ENCODE measurements around the gene PDE10A. TPM values are rescaled to one million over a fixed set of nuclear protein-coding genes. Genes with fewer than 3 reads are reported as not detected.

The PDE10A gene
- total and polyA plus RNA-seq, 3 experiments from 2014 or later = not detected

- H3K27ac ChIP-seq (ENCODE audit: low read depth, low read length) = no peak overlapping the region
- Mint-ChIP-seq H3K9me3 (peaks cover 0 to 4% (median 0%) of the 10 kb centered on the region in 5 donors), H3K4me3 (no peak overlapping the region), H3K27ac (no peak overlapping the region), H3K27me3 (peaks cover 5 to 9% of the 10 kb centered on the region in 2 donors), H3K36me3 (no peaks in the 10 kb centered on the region), H3K4me1 (no peaks in the 10 kb centered on the region)
- H3K4me3 ChIP-seq (ENCODE audit: low read length) = no peak overlapping the region
- H3K36me3 ChIP-seq (ENCODE audit: insufficient read depth, low read length) = no peaks in the 10 kb centered on the region
- no peaks in the 10 kb centered on the region for H3K27me3 ChIP-seq (ENCODE audit: insufficient read depth, low read length, poor library complexity, severe bottlenecking)
- ChIA-PET CTCF (no interaction called here), POLR2A (no interaction called here)
- no peak for DNase-seq
- H3K9me3 ChIP-seq (ENCODE audit: low read length) = no peaks in the 10 kb centered on the region
- no peaks in the 10 kb centered on the region for H3K4me1 ChIP-seq (ENCODE audit: insufficient read depth, low read length)
Observed at GRCh38 chr6:165685302-165685701, 22.3 kb upstream of the PDE10A start.

GRCh38 chr6:165684333-165684732 lies 21.3 kb upstream of the PDE10A start:
- Histone ChIP-seq H3K4me3 (ENCODE audit: low read length) (no peak overlapping the region), H3K27ac (ENCODE audit: low read depth, low read length) (no peak overlapping the region), H3K27me3 (ENCODE audit: insufficient read depth, low read length, poor library complexity, severe bottlenecking) (no peaks in the 10 kb centered on the region), H3K4me1 (ENCODE audit: insufficient read depth, low read length) (no peaks in the 10 kb centered on the region), H3K9me3 (ENCODE audit: low read length) (no peaks in the 10 kb centered on the region), H3K36me3 (ENCODE audit: insufficient read depth, low read length) (no peaks in the 10 kb centered on the region)
- CTCF ChIA-PET = no interaction called here
- Mint-ChIP-seq H3K4me1 (no peaks in the 10 kb centered on the region), H3K9me3 (peaks cover 0 to 4% (median 0%) of the 10 kb centered on the region in 5 donors), H3K27me3 (peaks cover 6 to 9% of the 10 kb centered on the region in 2 donors), H3K4me3 (no peak overlapping the region), H3K27ac (no peak overlapping the region), H3K36me3 (no peaks in the 10 kb centered on the region)
- DNase-seq = no peak
- POLR2A ChIA-PET = no interaction called here

- CTCF ChIA-PET = no interaction called here
- POLR2A ChIA-PET = no interaction called here
Observed at GRCh38 chr6:165680975-165681374, 17.9 kb upstream of the PDE10A start.

GRCh38 chr6:165679326-165679725 lies 16.3 kb upstream of the PDE10A start:
- DNase-seq = no peak
- CTCF ChIA-PET = no interaction called here
- no peaks in the 10 kb centered on the region for H3K36me3 Mint-ChIP-seq

More at GRCh38 chr6:165680975-165681374, 17.9 kb upstream of the PDE10A start:
- Mint-ChIP-seq H3K27me3 (peaks cover 4 to 9% of the 10 kb centered on the region in 2 donors), H3K4me1 (no peaks in the 10 kb centered on the region), H3K27ac (no peak overlapping the region), H3K36me3 (no peaks in the 10 kb centered on the region), H3K4me3 (no peak overlapping the region), H3K9me3 (peaks cover 0 to 6% (median 0%) of the 10 kb centered on the region in 5 donors)
- Histone ChIP-seq H3K4me3 (ENCODE audit: low read length) (no peak overlapping the region), H3K36me3 (ENCODE audit: insufficient read depth, low read length) (no peaks in the 10 kb centered on the region), H3K27me3 (ENCODE audit: insufficient read depth, low read length, poor library complexity, severe bottlenecking) (no peaks in the 10 kb centered on the region), H3K9me3 (ENCODE audit: low read length) (no peaks in the 10 kb centered on the region), H3K27ac (ENCODE audit: low read depth, low read length) (no peak overlapping the region), H3K4me1 (ENCODE audit: insufficient read depth, low read length) (no peaks in the 10 kb centered on the region)
- no peak for DNase-seq

GRCh38 chr6:165678904-165679303 lies 15.9 kb upstream of the PDE10A start:
- no peaks in the 10 kb centered on the region for H3K36me3 Mint-ChIP-seq
- H3K4me1 Mint-ChIP-seq = no peaks in the 10 kb centered on the region
- peaks cover 4 to 9% of the 10 kb centered on the region in 2 donors for H3K27me3 Mint-ChIP-seq
- H3K27ac Mint-ChIP-seq = no peak overlapping the region
- Histone ChIP-seq H3K36me3 (ENCODE audit: insufficient read depth, low read length) (no peaks in the 10 kb centered on the region), H3K4me3 (ENCODE audit: low read length) (no peak overlapping the region), H3K27ac (ENCODE audit: low read depth, low read length) (no peak overlapping the region), H3K9me3 (ENCODE audit: low read length) (no peaks in the 10 kb centered on the region), H3K27me3 (ENCODE audit: insufficient read depth, low read length, poor library complexity, severe bottlenecking) (no peaks in the 10 kb centered on the region), H3K4me1 (ENCODE audit: insufficient read depth, low read length) (no peaks in the 10 kb centered on the region)
- POLR2A ChIA-PET = no interaction called here
- H3K4me3 Mint-ChIP-seq = no peak overlapping the region
- peaks cover 0 to 6% (median 0%) of the 10 kb centered on the region in 5 donors for H3K9me3 Mint-ChIP-seq
- no peak for DNase-seq
- CTCF ChIA-PET = no interaction called here

More at GRCh38 chr6:165679326-165679725, 16.3 kb upstream of the PDE10A start:
- H3K9me3 ChIP-seq (ENCODE audit: low read length) = no peaks in the 10 kb centered on the region
- no peaks in the 10 kb centered on the region for H3K36me3 ChIP-seq (ENCODE audit: insufficient read depth, low read length)
- H3K4me3 Mint-ChIP-seq = no peak overlapping the region
- H3K4me3 ChIP-seq (ENCODE audit: low read length) = no peak overlapping the region
- no peaks in the 10 kb centered on the region for H3K27me3 ChIP-seq (ENCODE audit: insufficient read depth, low read length, poor library complexity, severe bottlenecking)
- peaks cover 4 to 9% of the 10 kb centered on the region in 2 donors for H3K27me3 Mint-ChIP-seq
- no peaks in the 10 kb centered on the region for H3K4me1 ChIP-seq (ENCODE audit: insufficient read depth, low read length)
- POLR2A ChIA-PET = no interaction called here
- peaks cover 0 to 6% (median 0%) of the 10 kb centered on the region in 5 donors for H3K9me3 Mint-ChIP-seq
- no peak overlapping the region for H3K27ac Mint-ChIP-seq
- H3K27ac ChIP-seq (ENCODE audit: low read depth, low read length) = no peak overlapping the region
- no peaks in the 10 kb centered on the region for H3K4me1 Mint-ChIP-seq

GRCh38 chr6:165678429-165678828 lies 15.4 kb upstream of the PDE10A start:
- Histone ChIP-seq H3K4me3 (ENCODE audit: low read length) (no peak overlapping the region), H3K4me1 (ENCODE audit: insufficient read depth, low read length) (no peaks in the 10 kb centered on the region), H3K27me3 (ENCODE audit: insufficient read depth, low read length, poor library complexity, severe bottlenecking) (no peaks in the 10 kb centered on the region), H3K36me3 (ENCODE audit: insufficient read depth, low read length) (no peaks in the 10 kb centered on the region), H3K27ac (ENCODE audit: low read depth, low read length) (no peak overlapping the region), H3K9me3 (ENCODE audit: low read length) (no peaks in the 10 kb centered on the region)
- POLR2A ChIA-PET = no interaction called here
- Mint-ChIP-seq H3K4me1 (no peaks in the 10 kb centered on the region), H3K27me3 (peaks cover 4 to 8% of the 10 kb centered on the region in 2 donors), H3K27ac (no peak overlapping the region), H3K4me3 (no peak overlapping the region), H3K36me3 (no peaks in the 10 kb centered on the region), H3K9me3 (peaks cover 0 to 6% (median under 1%) of the 10 kb centered on the region in 5 donors)
- no peak for DNase-seq
- CTCF ChIA-PET = no interaction called here

- Histone ChIP-seq H3K9me3 (ENCODE audit: low read length) (no peaks in the 10 kb centered on the region), H3K27me3 (ENCODE audit: insufficient read depth, low read length, poor library complexity, severe bottlenecking) (no peaks in the 10 kb centered on the region), H3K4me1 (ENCODE audit: insufficient read depth, low read length) (no peaks in the 10 kb centered on the region), H3K27ac (ENCODE audit: low read depth, low read length) (no peak overlapping the region), H3K36me3 (ENCODE audit: insufficient read depth, low read length) (no peaks in the 10 kb centered on the region), H3K4me3 (ENCODE audit: low read length) (no peak overlapping the region)
- no peak for DNase-seq
- H3K36me3 Mint-ChIP-seq = no peaks in the 10 kb centered on the region
- no peak overlapping the region for H3K4me3 Mint-ChIP-seq
- H3K27ac Mint-ChIP-seq = no peak overlapping the region
- ChIA-PET POLR2A (no interaction called here), CTCF (no interaction called here)
- peaks cover 0 to 5% of the 10 kb centered on the region in 2 donors for H3K27me3 Mint-ChIP-seq
- H3K9me3 Mint-ChIP-seq = peaks cover 0 to 6% (median 2%) of the 10 kb centered on the region in 5 donors
- H3K4me1 Mint-ChIP-seq = no peaks in the 10 kb centered on the region
Observed at GRCh38 chr6:165677091-165677490, 14.1 kb upstream of the PDE10A start.

GRCh38 chr6:165676435-165677068 lies 13.5 kb upstream of the PDE10A start:
- H3K4me3 Mint-ChIP-seq = no peak overlapping the region
- no peaks in the 10 kb centered on the region for H3K4me1 ChIP-seq (ENCODE audit: insufficient read depth, low read length)
- H3K9me3 ChIP-seq (ENCODE audit: low read length) = no peaks in the 10 kb centered on the region
- no peaks in the 10 kb centered on the region for H3K36me3 ChIP-seq (ENCODE audit: insufficient read depth, low read length)
- H3K27ac ChIP-seq (ENCODE audit: low read depth, low read length) = no peak overlapping the region
- no peak overlapping the region for H3K27ac Mint-ChIP-seq
- peaks cover 0 to 3% of the 10 kb centered on the region in 2 donors for H3K27me3 Mint-ChIP-seq
- POLR2A ChIA-PET = no interaction called here
- peaks cover 0 to 6% (median 2%) of the 10 kb centered on the region in 5 donors for H3K9me3 Mint-ChIP-seq
- no peaks in the 10 kb centered on the region for H3K4me1 Mint-ChIP-seq
- no peak for DNase-seq
- no peaks in the 10 kb centered on the region for H3K36me3 Mint-ChIP-seq
- no peaks in the 10 kb centered on the region for H3K27me3 ChIP-seq (ENCODE audit: insufficient read depth, low read length, poor library complexity, severe bottlenecking)
- CTCF ChIA-PET = no interaction called here
- H3K4me3 ChIP-seq (ENCODE audit: low read length) = no peak overlapping the region

All from CD8-positive, alpha-beta memory T cell (primary cell).